B cell (primary cell): Measurements from ENCODE around the gene ST8SIA5. TPM values are rescaled to one million over a fixed set of nuclear protein-coding genes. Genes with fewer than 3 reads are reported as not detected.

Experiments
- ATAC-seq: fragments of 200-7000 bp; cut with Tn5 transposase; one replicate; pipeline ENCODE4 v1.10.0; 2021; ENCODE audit warnings: low read depth, mild to moderate bottlenecking, moderate number of reproducible peaks, moderate library complexity
- CTCF ChIA-PET: fragments of 350-600 bp; sonication (Branson Sonifier 250); formaldehyde crosslinking; loops from one replicate; lab custom pipeline; 2021; ENCODE audit warnings: antibody characterized with exemption, inconsistent platforms; lab: Charles Lee
- POLR2A ChIA-PET: fragments of 350-600 bp; sonication (Branson Sonifier 250); formaldehyde crosslinking; loops from one replicate; lab custom pipeline; 2021; ENCODE audit warnings: antibody characterized with exemption; lab: Charles Lee
- DNase-seq: peaks from one replicate; pipeline ENCODE4 v3.0.0; 2013
- H2AFZ ChIP-seq: 2 replicates; pipeline ENCODE4 v1.6.1; 2012; ENCODE audit warnings: mild to moderate bottlenecking, low read depth, low read length; ENCODE audit not compliant: insufficient read depth, poor library complexity, severe bottlenecking
- H3K27ac ChIP-seq, 2 donors: 1 replicate in 1 of 2; 2 replicates in 1 of 2; pipeline ENCODE4 v1.5.1; 2012 to 2013; ENCODE audit warnings: low read length in 2 of 2, mild to moderate bottlenecking in 2 of 2, moderate library complexity in 1 of 2
- H3K27me3 ChIP-seq, 4 experiments: fragments of 200-600 bp in 1 of 4; sonication (generic) in 1 of 4; replicated peaks in 1 of 4; 1 replicate in 2 of 4; 2 replicates in 2 of 4; pipeline versions ENCODE4 v1.6.1 to v1.7.0; 2013 to 2016; ENCODE audit warnings: low read length in 3 of 4, mild to moderate bottlenecking in 2 of 4, mixed read lengths in 1 of 4, moderate library complexity in 1 of 4; ENCODE audit not compliant: insufficient read depth in 4 of 4, control insufficient read depth in 3 of 4; ENCODE audit errors: control extremely low read depth in 1 of 4
- H3K36me3 ChIP-seq, 2 experiments: replicated peaks in 1 of 2; 1 replicate in 1 of 2; 2 replicates in 1 of 2; pipeline versions ENCODE4 v1.6.1 to v1.7.1; 2013; ENCODE audit warnings: low read length in 1 of 2; ENCODE audit not compliant: insufficient read depth in 2 of 2, control insufficient read depth in 1 of 2; ENCODE audit errors: control extremely low read depth in 1 of 2, extremely low read depth in 1 of 2
- H3K4me1 ChIP-seq, 2 donors: fragments of 200-600 bp in 1 of 2; sonication (generic) in 1 of 2; 1 replicate in 1 of 2; 2 replicates in 1 of 2; pipeline versions ENCODE4 v1.5.1 to v1.6.1; 2013 to 2017; ENCODE audit warnings: low read length in 2 of 2; ENCODE audit not compliant: control insufficient read depth in 2 of 2, insufficient read depth in 2 of 2
- H3K4me2 ChIP-seq: replicated peaks from 2 replicates; pipeline ENCODE3; 2012; ENCODE audit warnings: mild to moderate bottlenecking, low read depth, low read length; ENCODE audit not compliant: poor library complexity, severe bottlenecking
- H3K4me3 ChIP-seq, 5 experiments: fragments of 200-600 bp in 1 of 5; sonication (generic) in 1 of 5; 1 replicate in 3 of 5; 2 replicates in 2 of 5; pipeline versions ENCODE4 v1.5.1 to v1.7.0; 2011 to 2016; ENCODE audit warnings: low read length in 4 of 5, mild to moderate bottlenecking in 4 of 5, low read depth in 2 of 5, control low read depth in 1 of 5, moderate library complexity in 1 of 5; ENCODE audit not compliant: insufficient read depth in 1 of 5; ENCODE audit errors: control extremely low read depth in 1 of 5, extremely low read depth in 1 of 5
- H3K79me2 ChIP-seq: fragments of 200-600 bp; sonication (generic); one replicate; pipeline ENCODE4 v1.6.0; 2016; ENCODE audit warnings: low read length; ENCODE audit not compliant: control insufficient read depth, insufficient read depth
- H3K9ac ChIP-seq: fragments of 200-600 bp; sonication (generic); 2 replicates; pipeline ENCODE4 v1.6.1; 2017; ENCODE audit warnings: mild to moderate bottlenecking, low read length, moderate library complexity
- H3K9me3 ChIP-seq, 3 donors: one replicate each; pipeline versions ENCODE4 v1.6.1 to v1.7.1; 2013; ENCODE audit warnings: low read length in 2 of 3; ENCODE audit not compliant: control insufficient read depth in 2 of 3, insufficient read depth in 1 of 3; ENCODE audit errors: control extremely low read depth in 1 of 3
- H4K20me1 ChIP-seq: 2 replicates; pipeline ENCODE4 v1.6.0; 2012; ENCODE audit warnings: mild to moderate bottlenecking, low read length; ENCODE audit not compliant: insufficient read depth, control insufficient read depth, poor library complexity, severe bottlenecking
- H3K27ac Mint-ChIP-seq: one replicate; pipeline ENCODE4 v1.8.0; 2021; ENCODE audit warnings: mixed read lengths
- H3K27me3 Mint-ChIP-seq: one replicate; pipeline ENCODE4 v1.8.0; 2021; ENCODE audit warnings: mixed read lengths
- H3K4me1 Mint-ChIP-seq: one replicate; pipeline ENCODE4 v1.8.0; 2021; ENCODE audit warnings: mixed read lengths
- H3K4me3 Mint-ChIP-seq: one replicate; pipeline ENCODE4 v1.8.0; 2021; ENCODE audit warnings: mixed read lengths
- H3K9me3 Mint-ChIP-seq: one replicate; pipeline ENCODE4 v1.8.0; 2022; ENCODE audit warnings: mixed read lengths; ENCODE audit not compliant: insufficient read depth
- EZH2 ChIP-seq: IDR thresholded peaks from 2 replicates; pipeline ENCODE4 v1.6.1; 2012; ENCODE audit warnings: borderline replicate concordance, low read depth, mild to moderate bottlenecking, moderate library complexity, low read length; ENCODE audit not compliant: insufficient read depth, poor library complexity, severe bottlenecking
- WGBS: methylation state at CpG from one replicate; pipeline ENCODE4 v1.1.5; 2013; ENCODE audit warnings: missing lambda C conversion rate; ENCODE audit not compliant: insufficient coverage; 5-methylcytosine and 5-hydroxymethylcytosine counted together
- intact Hi-C: fragments of 100-400 bp; cut with micrococcal nuclease; formaldehyde crosslinking; loops from one replicate; pipeline ENCODE4 v1.10.0; 2022
- polyA plus RNA-seq: library from polyadenylated mRNA; depleted of rRNA; stranded (reverse); fragments of >200 nt; gene quantifications from 2 replicates; pipeline ENCODE4 v1.2.3, GENCODE V29; 2012
- total RNA-seq, 2 donors: library from RNA; stranded (reverse); fragments of 120-200 nt in 1 of 2; gene quantifications; 1 replicate in 1 of 2; 2 replicates in 1 of 2; pipeline versions ENCODE4 v1.2.3 to v1.2.4, GENCODE V29; 2013 to 2022
- TF ChIP-seq, protein P1 (sequence below): fragments of 200-600 bp; IDR thresholded peaks from one replicate; pipeline ENCODE4 v1.8.0; 2022; ENCODE audit warnings: antibody characterized with exemption, mild to moderate bottlenecking

ST8SIA5 gene
- total and polyA plus RNA-seq, 2 donors (not counting 1 experiment from before 2014, with no cell fraction given), result not detected

DNA sequence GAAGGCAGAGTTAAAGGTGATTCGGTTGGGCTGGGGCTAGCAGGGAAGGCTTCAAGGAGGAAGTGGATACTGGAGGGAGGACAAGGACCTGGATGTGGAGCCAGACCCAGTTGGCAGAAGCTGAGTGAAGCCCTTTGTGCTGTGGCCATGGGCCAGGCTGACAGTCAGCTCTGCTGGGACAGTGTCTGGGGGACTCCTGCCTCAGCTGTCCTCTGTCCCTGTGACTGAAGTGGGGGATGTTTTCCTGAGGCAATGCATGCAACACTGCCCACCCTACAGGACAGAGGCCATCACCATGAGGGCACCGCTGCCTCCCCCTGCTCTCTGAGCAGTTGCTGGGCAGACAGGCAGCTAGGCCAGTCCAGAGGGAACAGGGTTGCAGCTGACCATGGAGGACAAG lies 40.0 kb downstream of the ST8SIA5 start:
- no peaks in the 10 kb centered on the region for H3K9me3 Mint-ChIP-seq
- Histone ChIP-seq H3K9me3 (no peaks in the 10 kb centered on the region), H3K79me2 (no peaks in the 10 kb centered on the region), H3K36me3 (no peaks in the 10 kb centered on the region), H2AFZ (no peak overlapping the region), H3K27me3 (no peaks in the 10 kb centered on the region), H3K4me2 (no peak overlapping the region), H3K27ac (no peak overlapping the region), H3K4me3 (no peak overlapping the region), H4K20me1 (no peaks in the 10 kb centered on the region), H3K9ac (no peak overlapping the region), H3K4me1 (no peaks in the 10 kb centered on the region)
- no peak overlapping the region for H3K27ac Mint-ChIP-seq
- DNase-seq (no peak), ATAC-seq (no peak)
- ChIA-PET POLR2A (no interaction called here), CTCF (no interaction called here)
- 80% methylated on average over 2 of the region's 2 CpGs for WGBS
- no peaks in the 10 kb centered on the region for H3K4me1 Mint-ChIP-seq
- intact Hi-C loops, result no loop called here
- H3K27me3 Mint-ChIP-seq, result peaks cover 20% of the 10 kb centered on the region
- TF ChIP-seq, protein P1, sequence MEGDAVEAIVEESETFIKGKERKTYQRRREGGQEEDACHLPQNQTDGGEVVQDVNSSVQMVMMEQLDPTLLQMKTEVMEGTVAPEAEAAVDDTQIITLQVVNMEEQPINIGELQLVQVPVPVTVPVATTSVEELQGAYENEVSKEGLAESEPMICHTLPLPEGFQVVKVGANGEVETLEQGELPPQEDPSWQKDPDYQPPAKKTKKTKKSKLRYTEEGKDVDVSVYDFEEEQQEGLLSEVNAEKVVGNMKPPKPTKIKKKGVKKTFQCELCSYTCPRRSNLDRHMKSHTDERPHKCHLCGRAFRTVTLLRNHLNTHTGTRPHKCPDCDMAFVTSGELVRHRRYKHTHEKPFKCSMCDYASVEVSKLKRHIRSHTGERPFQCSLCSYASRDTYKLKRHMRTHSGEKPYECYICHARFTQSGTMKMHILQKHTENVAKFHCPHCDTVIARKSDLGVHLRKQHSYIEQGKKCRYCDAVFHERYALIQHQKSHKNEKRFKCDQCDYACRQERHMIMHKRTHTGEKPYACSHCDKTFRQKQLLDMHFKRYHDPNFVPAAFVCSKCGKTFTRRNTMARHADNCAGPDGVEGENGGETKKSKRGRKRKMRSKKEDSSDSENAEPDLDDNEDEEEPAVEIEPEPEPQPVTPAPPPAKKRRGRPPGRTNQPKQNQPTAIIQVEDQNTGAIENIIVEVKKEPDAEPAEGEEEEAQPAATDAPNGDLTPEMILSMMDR, result no peak
- TF ChIP-seq EZH2, result no peak
- no peak overlapping the region for H3K4me3 Mint-ChIP-seq

GRCh38 chr18:46716336-46716735 lies 40.5 kb downstream of the ST8SIA5 start:
- no peaks in the 10 kb centered on the region for H3K9me3 ChIP-seq
- Mint-ChIP-seq H3K4me3 (no peak overlapping the region), H3K27me3 (peaks cover 20% of the 10 kb centered on the region), H3K27ac (no peak overlapping the region), H3K9me3 (no peaks in the 10 kb centered on the region), H3K4me1 (peaks cover 3% of the 10 kb centered on the region)
- ChIA-PET CTCF (no interaction called here), POLR2A (no interaction called here)
- H3K27ac ChIP-seq, result no peak overlapping the region
- no peak overlapping the region for H3K4me2 ChIP-seq
- no peak overlapping the region for H3K4me3 ChIP-seq
- no peaks in the 10 kb centered on the region for H4K20me1 ChIP-seq
- intact Hi-C loops, result no loop called here
- no peaks in the 10 kb centered on the region for H3K27me3 ChIP-seq
- TF ChIP-seq, protein P1, result no peak
- no peak for TF ChIP-seq EZH2
- no peaks in the 10 kb centered on the region for H3K79me2 ChIP-seq
- no peak overlapping the region for H2AFZ ChIP-seq
- no peaks in the 10 kb centered on the region for H3K36me3 ChIP-seq
- H3K9ac ChIP-seq, result no peak overlapping the region
- ATAC-seq, result no peak
- no peak for DNase-seq
- 89% methylated on average over 3 of the region's 5 CpGs for whole genome bisulfite sequencing
- no peaks in the 10 kb centered on the region for H3K4me1 ChIP-seq
